ENCODE results near the gene USE1. TPM values are rescaled to one million over a fixed set of nuclear protein-coding genes. Genes with fewer than 3 reads are reported as not detected.

The USE1 gene
- total and polyA plus RNA-seq, 9 of the 15 experiments (the other 6 are each of a cell fraction or from before 2014, with no cell fraction given), result 17.3 to 52.4 (median 34.0) TPM

DNA sequence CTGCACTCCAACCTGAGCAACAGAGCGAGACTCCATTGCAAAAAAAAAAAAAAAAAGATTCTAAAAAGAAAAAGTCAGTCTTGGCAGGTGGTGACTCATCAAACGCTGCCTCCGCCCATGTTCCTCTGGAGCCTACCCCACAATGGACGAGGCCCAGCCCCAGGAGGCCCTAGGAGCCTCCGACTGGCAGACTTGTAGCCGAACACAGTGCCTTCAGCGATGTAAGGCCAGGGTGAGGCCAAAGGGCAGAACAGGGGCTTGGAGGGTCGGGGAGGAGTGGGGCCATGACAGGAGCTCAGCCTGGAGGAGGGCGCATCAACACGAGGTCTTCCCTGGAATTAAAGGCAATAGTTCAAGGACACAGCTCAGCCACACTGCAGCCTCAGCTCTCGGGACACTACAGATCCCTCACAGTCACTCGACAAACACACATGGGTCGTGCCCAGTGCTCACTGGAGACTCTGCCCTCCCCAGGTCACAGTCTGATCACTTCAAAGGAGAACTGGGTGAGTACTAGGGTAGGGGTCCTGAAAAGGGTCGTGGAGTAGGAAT is 5.1 kb downstream of the USE1 start (continued):
- TF ChIP-seq, protein P1, sequence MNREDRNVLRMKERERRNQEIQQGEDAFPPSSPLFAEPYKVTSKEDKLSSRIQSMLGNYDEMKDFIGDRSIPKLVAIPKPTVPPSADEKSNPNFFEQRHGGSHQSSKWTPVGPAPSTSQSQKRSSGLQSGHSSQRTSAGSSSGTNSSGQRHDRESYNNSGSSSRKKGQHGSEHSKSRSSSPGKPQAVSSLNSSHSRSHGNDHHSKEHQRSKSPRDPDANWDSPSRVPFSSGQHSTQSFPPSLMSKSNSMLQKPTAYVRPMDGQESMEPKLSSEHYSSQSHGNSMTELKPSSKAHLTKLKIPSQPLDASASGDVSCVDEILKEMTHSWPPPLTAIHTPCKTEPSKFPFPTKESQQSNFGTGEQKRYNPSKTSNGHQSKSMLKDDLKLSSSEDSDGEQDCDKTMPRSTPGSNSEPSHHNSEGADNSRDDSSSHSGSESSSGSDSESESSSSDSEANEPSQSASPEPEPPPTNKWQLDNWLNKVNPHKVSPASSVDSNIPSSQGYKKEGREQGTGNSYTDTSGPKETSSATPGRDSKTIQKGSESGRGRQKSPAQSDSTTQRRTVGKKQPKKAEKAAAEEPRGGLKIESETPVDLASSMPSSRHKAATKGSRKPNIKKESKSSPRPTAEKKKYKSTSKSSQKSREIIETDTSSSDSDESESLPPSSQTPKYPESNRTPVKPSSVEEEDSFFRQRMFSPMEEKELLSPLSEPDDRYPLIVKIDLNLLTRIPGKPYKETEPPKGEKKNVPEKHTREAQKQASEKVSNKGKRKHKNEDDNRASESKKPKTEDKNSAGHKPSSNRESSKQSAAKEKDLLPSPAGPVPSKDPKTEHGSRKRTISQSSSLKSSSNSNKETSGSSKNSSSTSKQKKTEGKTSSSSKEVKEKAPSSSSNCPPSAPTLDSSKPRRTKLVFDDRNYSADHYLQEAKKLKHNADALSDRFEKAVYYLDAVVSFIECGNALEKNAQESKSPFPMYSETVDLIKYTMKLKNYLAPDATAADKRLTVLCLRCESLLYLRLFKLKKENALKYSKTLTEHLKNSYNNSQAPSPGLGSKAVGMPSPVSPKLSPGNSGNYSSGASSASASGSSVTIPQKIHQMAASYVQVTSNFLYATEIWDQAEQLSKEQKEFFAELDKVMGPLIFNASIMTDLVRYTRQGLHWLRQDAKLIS (CRISPR knock-in tag; IDR thresholded peaks at IDR 0.05), result no peak
- TF ChIP-seq ZNF324 (CRISPR knock-in tag; IDR thresholded peaks at IDR 0.05) (no peak), MBD2 (IDR thresholded peaks at IDR 0.05; ENCODE audit: borderline replicate concordance, low read depth) (0 out of 2 replicates have a peak, but pooled peaks have one; percentile 17), KDM5B (IDR thresholded peaks at IDR 0.05; ENCODE audit: insufficient replicate concordance, low read depth, low read length) (peak; percentile 82), YY1 (IDR thresholded peaks at IDR 0.05; ENCODE audit: borderline replicate concordance in 1 of 3, control insufficient read depth in 1 of 3, extremely low read depth in 1 of 3, insufficient read depth in 3 of 3, insufficient read length in 1 of 3, insufficient replicate concordance in 2 of 3, low read depth in 1 of 3, low read length in 2 of 3) (peak in 2 of 3 experiments; percentile 76 to 82), TOE1 (IDR thresholded peaks at IDR 0.05; ENCODE audit: borderline replicate concordance) (no peak), TOE1 (CRISPR knock-in tag; IDR thresholded peaks at IDR 0.05; ENCODE audit: borderline replicate concordance, low read depth) (no peak), NELFE (IDR thresholded peaks at IDR 0.05; ENCODE audit: insufficient read depth, insufficient read length) (no peak), MEIS2 (IDR thresholded peaks at IDR 0.05; ENCODE audit: partially characterized antibody) (no peak), ZNF695 (CRISPR knock-in tag; IDR thresholded peaks at IDR 0.05) (no peak), TAL1 (IDR thresholded peaks at IDR 0.05) (no peak), ZNF354B (CRISPR knock-in tag; IDR thresholded peaks at IDR 0.05) (no peak), TAF7 (tag; IDR thresholded peaks at IDR 0.05) (no peak), ERF (CRISPR knock-in tag; IDR thresholded peaks at IDR 0.05) (no peak), ZNF263 (CRISPR knock-in tag; IDR thresholded peaks at IDR 0.05; ENCODE audit: borderline replicate concordance) (peak; percentile 47; the same call in 1 of the 2 replicates), PHB (CRISPR knock-in tag; IDR thresholded peaks at IDR 0.05) (no peak), CHD2 (IDR thresholded peaks at IDR 0.05; ENCODE audit: low read depth, low read length) (no peak), ZC3H8 (IDR thresholded peaks at IDR 0.05) (no peak)
- TF ChIP-seq, protein P2, sequence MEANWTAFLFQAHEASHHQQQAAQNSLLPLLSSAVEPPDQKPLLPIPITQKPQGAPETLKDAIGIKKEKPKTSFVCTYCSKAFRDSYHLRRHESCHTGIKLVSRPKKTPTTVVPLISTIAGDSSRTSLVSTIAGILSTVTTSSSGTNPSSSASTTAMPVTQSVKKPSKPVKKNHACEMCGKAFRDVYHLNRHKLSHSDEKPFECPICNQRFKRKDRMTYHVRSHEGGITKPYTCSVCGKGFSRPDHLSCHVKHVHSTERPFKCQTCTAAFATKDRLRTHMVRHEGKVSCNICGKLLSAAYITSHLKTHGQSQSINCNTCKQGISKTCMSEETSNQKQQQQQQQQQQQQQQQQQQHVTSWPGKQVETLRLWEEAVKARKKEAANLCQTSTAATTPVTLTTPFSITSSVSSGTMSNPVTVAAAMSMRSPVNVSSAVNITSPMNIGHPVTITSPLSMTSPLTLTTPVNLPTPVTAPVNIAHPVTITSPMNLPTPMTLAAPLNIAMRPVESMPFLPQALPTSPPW (CRISPR knock-in tag; IDR thresholded peaks at IDR 0.05), result peak; percentile 28; the same call in 1 of the 2 replicates
- TF ChIP-seq, protein P3, sequence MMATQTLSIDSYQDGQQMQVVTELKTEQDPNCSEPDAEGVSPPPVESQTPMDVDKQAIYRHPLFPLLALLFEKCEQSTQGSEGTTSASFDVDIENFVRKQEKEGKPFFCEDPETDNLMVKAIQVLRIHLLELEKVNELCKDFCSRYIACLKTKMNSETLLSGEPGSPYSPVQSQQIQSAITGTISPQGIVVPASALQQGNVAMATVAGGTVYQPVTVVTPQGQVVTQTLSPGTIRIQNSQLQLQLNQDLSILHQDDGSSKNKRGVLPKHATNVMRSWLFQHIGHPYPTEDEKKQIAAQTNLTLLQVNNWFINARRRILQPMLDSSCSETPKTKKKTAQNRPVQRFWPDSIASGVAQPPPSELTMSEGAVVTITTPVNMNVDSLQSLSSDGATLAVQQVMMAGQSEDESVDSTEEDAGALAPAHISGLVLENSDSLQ (IDR thresholded peaks at IDR 0.05), result peak; percentile 24; the same call in 1 of the 2 replicates
- TF ChIP-seq, protein P4, sequence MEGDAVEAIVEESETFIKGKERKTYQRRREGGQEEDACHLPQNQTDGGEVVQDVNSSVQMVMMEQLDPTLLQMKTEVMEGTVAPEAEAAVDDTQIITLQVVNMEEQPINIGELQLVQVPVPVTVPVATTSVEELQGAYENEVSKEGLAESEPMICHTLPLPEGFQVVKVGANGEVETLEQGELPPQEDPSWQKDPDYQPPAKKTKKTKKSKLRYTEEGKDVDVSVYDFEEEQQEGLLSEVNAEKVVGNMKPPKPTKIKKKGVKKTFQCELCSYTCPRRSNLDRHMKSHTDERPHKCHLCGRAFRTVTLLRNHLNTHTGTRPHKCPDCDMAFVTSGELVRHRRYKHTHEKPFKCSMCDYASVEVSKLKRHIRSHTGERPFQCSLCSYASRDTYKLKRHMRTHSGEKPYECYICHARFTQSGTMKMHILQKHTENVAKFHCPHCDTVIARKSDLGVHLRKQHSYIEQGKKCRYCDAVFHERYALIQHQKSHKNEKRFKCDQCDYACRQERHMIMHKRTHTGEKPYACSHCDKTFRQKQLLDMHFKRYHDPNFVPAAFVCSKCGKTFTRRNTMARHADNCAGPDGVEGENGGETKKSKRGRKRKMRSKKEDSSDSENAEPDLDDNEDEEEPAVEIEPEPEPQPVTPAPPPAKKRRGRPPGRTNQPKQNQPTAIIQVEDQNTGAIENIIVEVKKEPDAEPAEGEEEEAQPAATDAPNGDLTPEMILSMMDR (IDR thresholded peaks at IDR 0.05 in 2 of 3, conservative IDR thresholded peaks at IDR 0.05 in 1 of 3; ENCODE audit: insufficient read depth in 2 of 3, low read depth in 1 of 3, low read length in 3 of 3), result no peak

Data from K562 (cell line).